ENCODE results near the gene CAPN2.

CAPN2 gene

DNA sequence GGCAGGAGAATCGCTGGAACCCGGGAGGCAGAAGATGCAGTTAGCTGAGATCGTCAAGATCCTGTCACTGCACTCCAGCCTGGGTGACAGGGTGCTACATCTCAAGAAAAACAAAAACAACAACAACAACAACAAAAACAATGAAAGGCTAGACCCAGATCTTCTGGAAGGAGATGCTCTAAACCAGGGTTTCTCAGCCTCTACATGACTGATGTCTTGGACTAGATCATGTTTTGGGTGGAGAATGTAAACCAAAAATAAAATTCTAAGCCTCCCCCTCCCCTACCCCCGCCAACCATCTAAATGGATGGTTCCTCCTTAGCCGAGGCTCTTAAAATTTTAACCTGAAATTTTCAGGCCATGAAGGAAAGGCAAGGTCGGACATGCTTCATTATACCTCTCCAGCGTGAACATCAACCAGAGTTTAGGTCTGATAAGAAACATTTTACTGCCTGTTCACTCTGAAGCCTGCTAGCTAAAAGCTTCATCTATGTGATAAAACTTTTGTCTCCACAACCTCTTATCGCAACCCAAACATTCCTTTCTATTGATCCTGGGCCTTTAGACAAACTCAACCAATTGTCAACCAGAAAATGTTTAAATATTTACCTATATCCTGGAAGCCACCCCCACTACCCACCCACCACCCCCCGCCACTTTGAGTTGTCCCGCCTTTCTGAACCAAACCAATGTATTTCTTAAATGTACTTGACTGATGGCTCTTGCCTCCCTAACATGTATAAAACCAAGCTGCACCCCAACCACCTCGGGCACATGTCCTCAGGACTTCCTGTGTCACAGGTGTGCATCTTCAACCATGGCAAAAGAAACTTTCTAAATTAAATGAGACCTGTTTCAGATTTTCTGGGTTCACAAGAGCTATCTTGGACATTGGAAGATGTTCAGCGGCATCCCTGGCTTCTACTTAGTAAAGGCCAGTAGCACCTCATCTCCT is 1.9 kb upstream of the CAPN2 start:
- CTCF ChIA-PET, result interaction anchor here (0.5 to 3.2 kb wide), 10 partner anchors 12 to 622 kb away, joined by 3 to 19 read pairs (median 3); no protein-coding TSS in a partner anchor
- TF ChIP-seq ZEB2 (tag by site-specific recombination; IDR thresholded peaks at IDR 0.05) (no peak), SP2 (tag by site-specific recombination; IDR thresholded peaks at IDR 0.05) (0 out of 2 replicates have a peak, but pooled peaks have one; percentile 4), ZNF785 (tag by site-specific recombination; IDR thresholded peaks at IDR 0.05) (no peak), ZNF433 (tag by site-specific recombination; IDR thresholded peaks at IDR 0.05; ENCODE audit: low read depth) (no peak), ZFHX2 (tag by site-specific recombination; conservative IDR thresholded peaks at IDR 0.05) (peak; percentile 22; the same call in 1 of the 2 replicates), PRDM1 (tag by site-specific recombination; IDR thresholded peaks at IDR 0.05) (no peak), ZNF664 (tag by site-specific recombination; IDR thresholded peaks at IDR 0.05) (peak; percentile 66; the same call in 1 of the 2 replicates), ZXDB (tag by site-specific recombination; IDR thresholded peaks at IDR 0.05) (peak; percentile 64; the same call in 1 of the 2 replicates), ZNF830 (tag by site-specific recombination; IDR thresholded peaks at IDR 0.05; ENCODE audit: low read depth) (no peak), ZNF747 (tag by site-specific recombination; IDR thresholded peaks at IDR 0.05) (no peak), ZNF302 (tag by site-specific recombination; IDR thresholded peaks at IDR 0.05; ENCODE audit: low read depth) (no peak), ZBTB20 (tag by site-specific recombination; IDR thresholded peaks at IDR 0.05) (peak; percentile 9; the same call in 1 of the 2 replicates), TRIM28 (IDR thresholded peaks at IDR 0.05; ENCODE audit: borderline replicate concordance, low read length) (no peak), ZNF335 (tag by site-specific recombination; conservative IDR thresholded peaks at IDR 0.05) (peak; percentile 33; the same call in 1 of the 2 replicates), FEZF1 (tag by site-specific recombination; IDR thresholded peaks at IDR 0.05) (peak; percentile 92)
- TF ChIP-seq, protein P1, sequence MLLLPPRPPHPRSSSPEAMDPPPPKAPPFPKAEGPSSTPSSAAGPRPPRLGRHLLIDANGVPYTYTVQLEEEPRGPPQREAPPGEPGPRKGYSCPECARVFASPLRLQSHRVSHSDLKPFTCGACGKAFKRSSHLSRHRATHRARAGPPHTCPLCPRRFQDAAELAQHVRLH (tag by site-specific recombination; IDR thresholded peaks at IDR 0.05), result peak; percentile 16; the same call in 1 of the 2 replicates
- TF ChIP-seq, protein P2, sequence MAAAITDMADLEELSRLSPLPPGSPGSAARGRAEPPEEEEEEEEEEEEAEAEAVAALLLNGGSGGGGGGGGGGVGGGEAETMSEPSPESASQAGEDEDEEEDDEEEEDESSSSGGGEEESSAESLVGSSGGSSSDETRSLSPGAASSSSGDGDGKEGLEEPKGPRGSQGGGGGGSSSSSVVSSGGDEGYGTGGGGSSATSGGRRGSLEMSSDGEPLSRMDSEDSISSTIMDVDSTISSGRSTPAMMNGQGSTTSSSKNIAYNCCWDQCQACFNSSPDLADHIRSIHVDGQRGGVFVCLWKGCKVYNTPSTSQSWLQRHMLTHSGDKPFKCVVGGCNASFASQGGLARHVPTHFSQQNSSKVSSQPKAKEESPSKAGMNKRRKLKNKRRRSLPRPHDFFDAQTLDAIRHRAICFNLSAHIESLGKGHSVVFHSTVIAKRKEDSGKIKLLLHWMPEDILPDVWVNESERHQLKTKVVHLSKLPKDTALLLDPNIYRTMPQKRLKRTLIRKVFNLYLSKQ (tag by site-specific recombination; IDR thresholded peaks at IDR 0.05; ENCODE audit: borderline replicate concordance), result no peak
- TF ChIP-seq, protein P3, sequence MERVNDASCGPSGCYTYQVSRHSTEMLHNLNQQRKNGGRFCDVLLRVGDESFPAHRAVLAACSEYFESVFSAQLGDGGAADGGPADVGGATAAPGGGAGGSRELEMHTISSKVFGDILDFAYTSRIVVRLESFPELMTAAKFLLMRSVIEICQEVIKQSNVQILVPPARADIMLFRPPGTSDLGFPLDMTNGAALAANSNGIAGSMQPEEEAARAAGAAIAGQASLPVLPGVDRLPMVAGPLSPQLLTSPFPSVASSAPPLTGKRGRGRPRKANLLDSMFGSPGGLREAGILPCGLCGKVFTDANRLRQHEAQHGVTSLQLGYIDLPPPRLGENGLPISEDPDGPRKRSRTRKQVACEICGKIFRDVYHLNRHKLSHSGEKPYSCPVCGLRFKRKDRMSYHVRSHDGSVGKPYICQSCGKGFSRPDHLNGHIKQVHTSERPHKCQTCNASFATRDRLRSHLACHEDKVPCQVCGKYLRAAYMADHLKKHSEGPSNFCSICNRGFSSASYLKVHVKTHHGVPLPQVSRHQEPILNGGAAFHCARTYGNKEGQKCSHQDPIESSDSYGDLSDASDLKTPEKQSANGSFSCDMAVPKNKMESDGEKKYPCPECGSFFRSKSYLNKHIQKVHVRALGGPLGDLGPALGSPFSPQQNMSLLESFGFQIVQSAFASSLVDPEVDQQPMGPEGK (tag by site-specific recombination; IDR thresholded peaks at IDR 0.05), result 0 out of 2 replicates have a peak, but pooled peaks have one; percentile 7
- TF ChIP-seq, protein P4, sequence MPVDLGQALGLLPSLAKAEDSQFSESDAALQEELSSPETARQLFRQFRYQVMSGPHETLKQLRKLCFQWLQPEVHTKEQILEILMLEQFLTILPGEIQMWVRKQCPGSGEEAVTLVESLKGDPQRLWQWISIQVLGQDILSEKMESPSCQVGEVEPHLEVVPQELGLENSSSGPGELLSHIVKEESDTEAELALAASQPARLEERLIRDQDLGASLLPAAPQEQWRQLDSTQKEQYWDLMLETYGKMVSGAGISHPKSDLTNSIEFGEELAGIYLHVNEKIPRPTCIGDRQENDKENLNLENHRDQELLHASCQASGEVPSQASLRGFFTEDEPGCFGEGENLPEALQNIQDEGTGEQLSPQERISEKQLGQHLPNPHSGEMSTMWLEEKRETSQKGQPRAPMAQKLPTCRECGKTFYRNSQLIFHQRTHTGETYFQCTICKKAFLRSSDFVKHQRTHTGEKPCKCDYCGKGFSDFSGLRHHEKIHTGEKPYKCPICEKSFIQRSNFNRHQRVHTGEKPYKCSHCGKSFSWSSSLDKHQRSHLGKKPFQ (tag by site-specific recombination; IDR thresholded peaks at IDR 0.05), result 0 out of 2 replicates have a peak, but pooled peaks have one; percentile 38
- TF ChIP-seq, protein P5, sequence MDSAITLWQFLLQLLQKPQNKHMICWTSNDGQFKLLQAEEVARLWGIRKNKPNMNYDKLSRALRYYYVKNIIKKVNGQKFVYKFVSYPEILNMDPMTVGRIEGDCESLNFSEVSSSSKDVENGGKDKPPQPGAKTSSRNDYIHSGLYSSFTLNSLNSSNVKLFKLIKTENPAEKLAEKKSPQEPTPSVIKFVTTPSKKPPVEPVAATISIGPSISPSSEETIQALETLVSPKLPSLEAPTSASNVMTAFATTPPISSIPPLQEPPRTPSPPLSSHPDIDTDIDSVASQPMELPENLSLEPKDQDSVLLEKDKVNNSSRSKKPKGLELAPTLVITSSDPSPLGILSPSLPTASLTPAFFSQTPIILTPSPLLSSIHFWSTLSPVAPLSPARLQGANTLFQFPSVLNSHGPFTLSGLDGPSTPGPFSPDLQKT (IDR thresholded peaks at IDR 0.05; ENCODE audit: borderline replicate concordance, low read depth, low read length), result no peak
- TF ChIP-seq, protein P6, sequence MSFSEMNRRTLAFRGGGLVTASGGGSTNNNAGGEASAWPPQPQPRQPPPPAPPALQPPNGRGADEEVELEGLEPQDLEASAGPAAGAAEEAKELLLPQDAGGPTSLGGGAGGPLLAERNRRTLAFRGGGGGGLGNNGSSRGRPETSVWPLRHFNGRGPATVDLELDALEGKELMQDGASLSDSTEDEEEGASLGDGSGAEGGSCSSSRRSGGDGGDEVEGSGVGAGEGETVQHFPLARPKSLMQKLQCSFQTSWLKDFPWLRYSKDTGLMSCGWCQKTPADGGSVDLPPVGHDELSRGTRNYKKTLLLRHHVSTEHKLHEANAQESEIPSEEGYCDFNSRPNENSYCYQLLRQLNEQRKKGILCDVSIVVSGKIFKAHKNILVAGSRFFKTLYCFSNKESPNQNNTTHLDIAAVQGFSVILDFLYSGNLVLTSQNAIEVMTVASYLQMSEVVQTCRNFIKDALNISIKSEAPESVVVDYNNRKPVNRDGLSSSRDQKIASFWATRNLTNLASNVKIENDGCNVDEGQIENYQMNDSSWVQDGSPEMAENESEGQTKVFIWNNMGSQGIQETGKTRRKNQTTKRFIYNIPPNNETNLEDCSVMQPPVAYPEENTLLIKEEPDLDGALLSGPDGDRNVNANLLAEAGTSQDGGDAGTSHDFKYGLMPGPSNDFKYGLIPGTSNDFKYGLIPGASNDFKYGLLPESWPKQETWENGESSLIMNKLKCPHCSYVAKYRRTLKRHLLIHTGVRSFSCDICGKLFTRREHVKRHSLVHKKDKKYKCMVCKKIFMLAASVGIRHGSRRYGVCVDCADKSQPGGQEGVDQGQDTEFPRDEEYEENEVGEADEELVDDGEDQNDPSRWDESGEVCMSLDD (tag by site-specific recombination; IDR thresholded peaks at IDR 0.05), result no peak
- TF ChIP-seq, protein P7, sequence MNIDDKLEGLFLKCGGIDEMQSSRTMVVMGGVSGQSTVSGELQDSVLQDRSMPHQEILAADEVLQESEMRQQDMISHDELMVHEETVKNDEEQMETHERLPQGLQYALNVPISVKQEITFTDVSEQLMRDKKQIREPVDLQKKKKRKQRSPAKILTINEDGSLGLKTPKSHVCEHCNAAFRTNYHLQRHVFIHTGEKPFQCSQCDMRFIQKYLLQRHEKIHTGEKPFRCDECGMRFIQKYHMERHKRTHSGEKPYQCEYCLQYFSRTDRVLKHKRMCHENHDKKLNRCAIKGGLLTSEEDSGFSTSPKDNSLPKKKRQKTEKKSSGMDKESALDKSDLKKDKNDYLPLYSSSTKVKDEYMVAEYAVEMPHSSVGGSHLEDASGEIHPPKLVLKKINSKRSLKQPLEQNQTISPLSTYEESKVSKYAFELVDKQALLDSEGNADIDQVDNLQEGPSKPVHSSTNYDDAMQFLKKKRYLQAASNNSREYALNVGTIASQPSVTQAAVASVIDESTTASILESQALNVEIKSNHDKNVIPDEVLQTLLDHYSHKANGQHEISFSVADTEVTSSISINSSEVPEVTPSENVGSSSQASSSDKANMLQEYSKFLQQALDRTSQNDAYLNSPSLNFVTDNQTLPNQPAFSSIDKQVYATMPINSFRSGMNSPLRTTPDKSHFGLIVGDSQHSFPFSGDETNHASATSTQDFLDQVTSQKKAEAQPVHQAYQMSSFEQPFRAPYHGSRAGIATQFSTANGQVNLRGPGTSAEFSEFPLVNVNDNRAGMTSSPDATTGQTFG (tag by site-specific recombination; IDR thresholded peaks at IDR 0.05; ENCODE audit: borderline replicate concordance), result no peak

More for the DNA sequence above, 1.9 kb upstream of the CAPN2 start:
- no peak overlapping the region for H3K4me3 ChIP-seq (ENCODE audit: low read depth, low read length)
- H3K27ac ChIP-seq (ENCODE audit: extremely low read depth, low read depth, low read length), result peak overlapping the region; percentile 52
- no peaks in the 10 kb centered on the region for H3K36me3 ChIP-seq (ENCODE audit: control insufficient read depth in 2 of 2, insufficient read depth in 1 of 2, low read length in 2 of 2)
- POLR2A ChIA-PET, result interaction anchor here (1.0 kb wide), 1 partner anchor 9 kb away, joined by 5 read pairs; no protein-coding TSS in a partner anchor
- peaks cover 63% of the 10 kb centered on the region for H3K4me1 ChIP-seq (ENCODE audit: control insufficient read depth, insufficient read depth, low read length)
- H3K9me3 ChIP-seq (ENCODE audit: control insufficient read depth, insufficient read depth, low read depth, low read length), result no peaks in the 10 kb centered on the region

Data from HEK293 (cell line).